ENCODE measurements around the gene KY. TPM values are rescaled to one million over a fixed set of nuclear protein-coding genes. Genes with fewer than 3 reads are reported as not detected.

Gene KY
- total RNA-seq, 1 donor from 2014 or later: not detected

DNA sequence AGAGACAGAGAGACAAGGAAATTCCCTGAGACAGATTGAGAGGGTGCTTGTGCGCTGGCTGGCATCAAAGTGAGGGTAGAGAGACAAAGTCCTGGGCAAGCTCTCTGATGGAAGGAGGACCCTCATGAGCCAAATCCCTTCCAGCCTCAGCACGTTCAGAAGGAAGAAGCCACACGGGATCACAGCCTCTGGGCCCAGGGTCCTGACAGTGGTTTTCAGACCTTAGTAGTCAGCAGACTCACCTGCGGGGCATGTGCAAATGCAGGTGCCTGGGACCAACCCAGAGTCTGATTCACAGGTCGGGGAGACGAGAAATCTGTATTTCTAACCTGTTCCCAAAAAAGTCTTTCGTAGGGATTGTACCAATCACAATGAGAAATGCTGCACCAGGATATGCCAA, 15.2 kb upstream of the KY start:
- TF ChIP-seq, protein P1, sequence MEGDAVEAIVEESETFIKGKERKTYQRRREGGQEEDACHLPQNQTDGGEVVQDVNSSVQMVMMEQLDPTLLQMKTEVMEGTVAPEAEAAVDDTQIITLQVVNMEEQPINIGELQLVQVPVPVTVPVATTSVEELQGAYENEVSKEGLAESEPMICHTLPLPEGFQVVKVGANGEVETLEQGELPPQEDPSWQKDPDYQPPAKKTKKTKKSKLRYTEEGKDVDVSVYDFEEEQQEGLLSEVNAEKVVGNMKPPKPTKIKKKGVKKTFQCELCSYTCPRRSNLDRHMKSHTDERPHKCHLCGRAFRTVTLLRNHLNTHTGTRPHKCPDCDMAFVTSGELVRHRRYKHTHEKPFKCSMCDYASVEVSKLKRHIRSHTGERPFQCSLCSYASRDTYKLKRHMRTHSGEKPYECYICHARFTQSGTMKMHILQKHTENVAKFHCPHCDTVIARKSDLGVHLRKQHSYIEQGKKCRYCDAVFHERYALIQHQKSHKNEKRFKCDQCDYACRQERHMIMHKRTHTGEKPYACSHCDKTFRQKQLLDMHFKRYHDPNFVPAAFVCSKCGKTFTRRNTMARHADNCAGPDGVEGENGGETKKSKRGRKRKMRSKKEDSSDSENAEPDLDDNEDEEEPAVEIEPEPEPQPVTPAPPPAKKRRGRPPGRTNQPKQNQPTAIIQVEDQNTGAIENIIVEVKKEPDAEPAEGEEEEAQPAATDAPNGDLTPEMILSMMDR (IDR thresholded peaks at IDR 0.05): no peak
- peaks cover 10% of the 10 kb centered on the region for H3K27me3 Mint-ChIP-seq (ENCODE audit: unreplicated experiment)
- H3K4me3 Mint-ChIP-seq (ENCODE audit: unreplicated experiment): no peak overlapping the region
- DNase-seq (ENCODE audit: extremely low spot score, unreplicated experiment): no peak
- H3K27ac Mint-ChIP-seq (ENCODE audit: unreplicated experiment): no peak overlapping the region
- H3K4me1 Mint-ChIP-seq (ENCODE audit: unreplicated experiment): no peaks in the 10 kb centered on the region
- H3K9me3 Mint-ChIP-seq (ENCODE audit: unreplicated experiment): peaks cover 5% of the 10 kb centered on the region
- H3K36me3 Mint-ChIP-seq (ENCODE audit: unreplicated experiment): no peaks in the 10 kb centered on the region

DNA sequence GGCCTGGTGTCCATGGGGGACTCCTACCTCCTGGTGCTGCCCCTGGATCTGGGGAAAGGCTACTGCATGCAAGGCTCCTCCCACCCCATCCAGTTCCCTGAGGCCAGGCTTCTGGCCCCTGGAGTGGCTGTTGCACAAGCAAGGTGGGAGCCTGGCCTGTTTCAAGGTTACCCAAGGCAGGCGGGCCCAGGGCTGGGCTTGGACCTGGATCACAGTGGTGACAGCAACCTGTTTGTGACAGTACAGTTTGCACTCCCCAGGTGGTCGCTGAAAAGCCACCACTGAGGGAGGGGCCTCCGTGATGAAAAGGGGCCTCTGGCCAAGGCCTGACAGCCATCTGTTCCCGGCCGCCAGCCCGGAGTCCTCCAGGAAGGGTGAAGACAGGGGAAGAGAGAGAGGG, 14.4 kb upstream of the KY start:
- DNase-seq (ENCODE audit: extremely low spot score, unreplicated experiment): no peak
- H3K9me3 Mint-ChIP-seq (ENCODE audit: unreplicated experiment): peaks cover 5% of the 10 kb centered on the region
- no peaks in the 10 kb centered on the region for H3K36me3 Mint-ChIP-seq (ENCODE audit: unreplicated experiment)
- H3K4me1 Mint-ChIP-seq (ENCODE audit: unreplicated experiment): no peaks in the 10 kb centered on the region
- H3K27me3 Mint-ChIP-seq (ENCODE audit: unreplicated experiment): peaks cover 7% of the 10 kb centered on the region
- TF ChIP-seq, protein P1 (IDR thresholded peaks at IDR 0.05): no peak
- no peak overlapping the region for H3K4me3 Mint-ChIP-seq (ENCODE audit: unreplicated experiment)
- no peak overlapping the region for H3K27ac Mint-ChIP-seq (ENCODE audit: unreplicated experiment)

DNA sequence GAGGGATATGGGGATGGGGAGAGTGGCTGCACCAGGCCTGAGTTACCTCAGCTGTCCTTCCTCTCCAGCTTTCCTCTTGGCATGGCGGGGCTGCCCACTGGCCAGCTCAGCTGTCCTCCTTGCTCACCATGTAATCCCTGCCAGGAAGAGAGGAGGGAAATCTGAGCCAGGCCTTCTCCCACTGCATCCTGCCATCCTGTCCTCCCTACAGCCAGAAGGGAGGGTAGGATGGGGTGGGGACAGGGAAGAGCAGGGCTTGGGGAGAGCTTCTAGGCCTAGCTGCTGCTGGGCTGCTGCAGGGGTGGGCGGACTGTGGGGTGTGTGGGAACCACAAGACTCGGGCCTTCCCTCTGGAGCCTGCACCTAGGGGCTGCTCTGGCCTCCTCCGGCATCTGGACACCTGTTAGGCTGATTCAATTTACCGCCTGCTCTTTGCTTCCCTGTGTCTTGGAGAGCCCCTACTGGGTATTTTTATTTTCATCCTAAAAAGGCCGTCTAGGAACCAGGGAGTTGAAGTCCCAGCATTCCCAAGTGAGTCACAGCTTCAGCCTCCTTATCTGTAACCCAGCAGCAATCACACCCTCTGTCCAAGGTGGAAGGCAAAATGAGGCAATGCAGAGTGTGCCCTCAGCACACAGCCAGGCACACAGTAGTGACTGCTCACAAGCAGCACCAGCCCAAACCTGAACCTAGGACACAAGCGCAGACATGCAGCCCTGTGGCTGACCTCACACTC, 13.1 kb upstream of the KY start:
- H3K36me3 Mint-ChIP-seq (ENCODE audit: unreplicated experiment): no peaks in the 10 kb centered on the region
- DNase-seq (ENCODE audit: extremely low spot score, unreplicated experiment): no peak
- H3K27ac Mint-ChIP-seq (ENCODE audit: unreplicated experiment): no peak overlapping the region
- peaks cover 5% of the 10 kb centered on the region for H3K9me3 Mint-ChIP-seq (ENCODE audit: unreplicated experiment)
- TF ChIP-seq, protein P1 (IDR thresholded peaks at IDR 0.05): no peak
- no peak overlapping the region for H3K4me3 Mint-ChIP-seq (ENCODE audit: unreplicated experiment)
- H3K27me3 Mint-ChIP-seq (ENCODE audit: unreplicated experiment): peaks cover 10% of the 10 kb centered on the region
- H3K4me1 Mint-ChIP-seq (ENCODE audit: unreplicated experiment): no peaks in the 10 kb centered on the region

DNA sequence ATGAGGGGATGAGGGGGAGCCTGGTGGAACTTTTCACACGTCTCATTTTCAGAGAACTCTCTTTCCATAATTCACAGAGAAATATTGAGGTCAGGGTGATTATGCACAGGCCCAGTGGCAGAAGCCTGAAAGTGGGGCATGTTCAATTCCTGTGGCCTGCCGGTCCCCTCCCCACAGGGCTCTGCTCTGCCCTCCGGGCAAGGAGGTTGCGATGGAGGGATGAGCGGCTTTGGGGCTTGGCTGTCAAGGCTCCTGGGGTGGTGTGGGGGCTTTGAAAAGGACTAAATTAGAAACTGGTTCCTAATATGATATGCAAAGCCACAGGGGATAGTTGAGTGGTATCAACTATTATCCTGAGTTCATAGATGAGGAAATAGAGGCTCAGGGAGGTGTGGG, 9.2 kb upstream of the KY start:
- Mint-ChIP-seq H3K4me3 (ENCODE audit: unreplicated experiment) (no peak overlapping the region), H3K36me3 (ENCODE audit: unreplicated experiment) (no peaks in the 10 kb centered on the region), H3K27me3 (ENCODE audit: unreplicated experiment) (peaks cover 27% of the 10 kb centered on the region), H3K4me1 (ENCODE audit: unreplicated experiment) (no peaks in the 10 kb centered on the region), H3K27ac (ENCODE audit: unreplicated experiment) (no peak overlapping the region), H3K9me3 (ENCODE audit: unreplicated experiment) (peaks cover 5% of the 10 kb centered on the region)
- no peak for DNase-seq (ENCODE audit: extremely low spot score, unreplicated experiment)
- TF ChIP-seq, protein P1 (IDR thresholded peaks at IDR 0.05): no peak

DNA sequence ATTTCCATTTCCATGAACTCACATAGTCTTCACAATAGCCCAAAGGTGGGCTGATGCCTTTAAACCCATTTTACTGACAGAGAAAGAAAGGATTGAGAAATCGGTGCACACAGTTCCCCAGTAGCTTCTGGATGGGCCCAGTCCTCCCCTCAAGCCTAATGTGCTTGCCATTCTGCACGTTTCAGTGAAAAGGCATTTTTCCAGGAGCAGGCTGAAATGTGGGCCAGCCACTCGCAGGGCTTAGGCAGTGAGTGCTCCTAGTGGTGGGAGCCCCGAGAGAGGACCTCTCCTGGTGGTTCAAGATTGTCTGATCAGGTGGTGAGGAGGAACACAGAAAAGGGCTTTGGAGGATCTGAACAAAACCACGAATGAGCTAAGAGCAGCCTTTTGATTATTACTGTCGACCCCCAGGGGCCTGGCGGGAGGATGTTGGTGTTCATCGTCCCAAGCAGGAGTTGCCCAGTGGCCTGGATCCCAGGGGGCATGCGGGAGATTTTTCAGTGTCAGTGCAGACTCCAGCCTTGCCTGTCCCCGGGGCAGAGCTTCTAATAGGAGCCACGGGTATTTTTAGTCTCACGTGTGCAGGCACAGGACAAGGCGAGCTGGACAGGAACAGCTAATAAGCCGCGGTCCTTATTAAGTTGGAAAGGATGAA, 8.7 kb upstream of the KY start:
- H3K27me3 Mint-ChIP-seq (ENCODE audit: unreplicated experiment): peaks cover 27% of the 10 kb centered on the region
- no peak overlapping the region for H3K4me3 Mint-ChIP-seq (ENCODE audit: unreplicated experiment)
- no peak overlapping the region for H3K27ac Mint-ChIP-seq (ENCODE audit: unreplicated experiment)
- H3K36me3 Mint-ChIP-seq (ENCODE audit: unreplicated experiment): no peaks in the 10 kb centered on the region
- no peak for DNase-seq (ENCODE audit: extremely low spot score, unreplicated experiment)
- TF ChIP-seq, protein P1 (IDR thresholded peaks at IDR 0.05): no peak
- peaks cover 5% of the 10 kb centered on the region for H3K9me3 Mint-ChIP-seq (ENCODE audit: unreplicated experiment)
- H3K4me1 Mint-ChIP-seq (ENCODE audit: unreplicated experiment): no peaks in the 10 kb centered on the region

Data from osteocyte (in vitro differentiated cells).